HG03280 (cell line): Measurements from ENCODE around the gene CFAP52.
"Not testable (repeated sequence)": the region's sequence is repeated elsewhere in the genome, so short reads cannot be mapped to it uniquely, and the experiment has no call there.

ENCODE experiments used
- ATAC-seq: cut with Tn5 transposase; IDR thresholded peaks from one replicate; pipeline ENCODE4 v1.9.1; 2021; ENCODE audit warnings: mild to moderate bottlenecking, moderate library complexity; ENCODE audit not compliant: unreplicated experiment

The CFAP52 gene

DNA sequence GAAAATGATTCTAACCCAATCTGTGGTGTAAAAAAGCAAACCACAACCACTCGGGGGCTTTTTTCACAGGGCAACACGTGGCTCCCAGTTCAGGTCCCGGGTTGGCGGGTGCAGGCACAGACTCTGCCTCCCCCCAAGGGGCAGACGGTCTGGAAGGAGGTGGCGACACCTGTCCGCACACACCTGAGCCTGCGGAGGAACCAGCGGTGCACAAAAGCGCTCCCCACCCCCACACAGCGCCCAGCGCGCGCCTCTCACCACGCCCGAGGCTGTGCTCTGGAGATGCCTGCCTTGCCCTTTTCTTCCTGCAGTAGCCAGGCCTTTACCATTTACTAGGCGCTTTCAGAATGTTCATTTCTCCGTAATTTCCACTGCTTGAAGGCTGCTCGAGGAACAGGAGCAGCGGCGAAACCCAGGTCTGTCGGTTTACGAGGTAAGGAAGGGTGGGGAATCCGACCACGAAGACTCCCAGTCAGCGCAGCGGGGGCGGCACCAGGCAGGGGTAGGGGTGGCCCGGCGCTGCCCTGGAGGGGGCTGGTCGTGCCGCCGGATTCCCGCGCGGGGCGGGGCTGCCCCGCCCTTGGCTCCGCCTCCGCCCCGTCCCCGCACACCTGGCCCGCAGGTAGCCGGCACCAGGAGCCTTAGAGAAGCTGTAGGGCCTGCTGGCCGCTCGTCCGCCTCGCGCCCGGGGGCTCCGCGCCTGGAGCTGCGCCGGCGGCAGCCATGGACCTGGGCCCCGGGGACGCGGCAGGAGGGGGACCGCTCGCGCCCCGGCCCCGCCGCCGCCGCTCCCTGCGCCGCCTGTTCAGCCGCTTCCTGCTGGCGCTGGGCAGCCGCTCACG lies 68.7 kb downstream of the CFAP52 start, which contains the start of gene USP43:
TSS of gene USP43 (plus strand) at position 608 of the 842 bp plus-strand sequence. CDS start at position 724, 116 bp downstream.
- ATAC-seq: no peak

- no peak for ATAC-seq
These were observed 69.6 kb downstream of the CFAP52 start for GRCh38 chr17:9645851-9646545.

DNA sequence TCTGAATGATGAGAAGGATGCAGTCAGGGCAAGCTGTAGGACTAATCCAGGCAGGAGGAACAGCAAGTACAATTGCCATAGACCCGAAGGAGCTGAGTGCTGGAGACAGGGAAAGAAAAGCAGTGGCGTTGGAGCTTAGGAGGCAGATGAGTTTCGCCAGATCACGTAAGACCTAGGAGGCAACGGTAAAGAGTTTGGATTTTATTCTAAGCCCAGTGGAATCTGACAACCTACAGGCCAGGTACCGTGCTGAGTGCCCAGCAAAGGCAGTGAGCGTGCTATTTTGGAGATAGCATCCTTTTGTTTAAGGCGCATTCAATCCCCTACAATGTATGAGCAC lies 70.1 kb downstream of the CFAP52 start:
- no peak for ATAC-seq

DNA sequence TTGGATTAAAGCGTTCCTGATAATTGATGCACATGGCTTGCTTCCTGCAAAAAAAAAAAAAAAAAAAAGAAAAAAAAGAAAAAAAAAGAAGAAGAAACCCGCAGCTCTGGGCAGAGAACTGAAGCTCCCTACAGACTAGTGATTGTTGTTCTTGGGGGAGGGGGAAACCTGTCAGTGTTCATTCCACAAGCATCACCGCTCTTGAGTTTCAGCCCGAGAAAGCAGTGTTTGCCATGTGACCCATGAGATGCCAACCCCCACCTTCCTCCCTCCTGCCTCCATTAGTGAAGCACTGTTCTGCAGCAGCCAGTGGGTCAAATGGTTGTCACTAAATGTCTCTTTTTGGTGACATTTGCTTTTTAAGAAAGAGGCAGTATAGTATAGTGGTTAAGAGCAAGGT lies 70.6 kb downstream of the CFAP52 start:
- no peak for ATAC-seq

DNA sequence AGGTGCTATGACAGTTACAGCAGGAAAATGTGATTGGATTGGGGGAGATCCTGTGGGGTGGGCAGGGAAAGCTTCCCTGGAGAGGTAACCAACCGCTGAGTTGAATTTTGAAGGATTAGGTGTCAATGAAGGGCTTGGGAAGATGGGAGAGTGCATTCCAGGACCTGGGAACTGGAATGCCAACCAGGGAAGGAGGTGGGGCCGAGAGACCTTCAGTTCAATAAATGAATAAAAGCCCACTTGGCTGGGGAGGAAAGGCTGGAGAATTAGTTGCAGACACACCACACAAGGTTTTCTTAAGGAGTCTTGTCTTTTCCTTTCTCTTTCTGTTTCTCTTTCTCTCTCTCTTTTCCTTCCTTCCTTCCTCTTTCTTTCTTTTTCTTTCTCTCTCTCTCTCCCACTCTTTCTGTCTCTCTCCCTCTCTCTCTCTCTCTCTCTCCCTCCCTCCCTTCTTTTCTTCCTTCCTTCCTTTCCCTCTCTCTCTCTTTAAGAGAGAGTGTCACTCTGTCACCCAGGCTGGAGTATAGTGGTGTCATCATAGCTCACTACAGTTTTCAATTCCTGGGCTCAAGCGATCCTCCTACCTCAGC lies 72.2 kb downstream of the CFAP52 start:
- no peak for ATAC-seq

- ATAC-seq: no peak
These were observed 82.3 kb downstream of the CFAP52 start for GRCh38 chr17:9658593-9659211.

- no peak for ATAC-seq
These were observed 84.6 kb downstream of the CFAP52 start for GRCh38 chr17:9661027-9661426.

GRCh38 chr17:9663511-9663910 lies 87.1 kb downstream of the CFAP52 start:
- ATAC-seq: not testable (repeated sequence)

DNA sequence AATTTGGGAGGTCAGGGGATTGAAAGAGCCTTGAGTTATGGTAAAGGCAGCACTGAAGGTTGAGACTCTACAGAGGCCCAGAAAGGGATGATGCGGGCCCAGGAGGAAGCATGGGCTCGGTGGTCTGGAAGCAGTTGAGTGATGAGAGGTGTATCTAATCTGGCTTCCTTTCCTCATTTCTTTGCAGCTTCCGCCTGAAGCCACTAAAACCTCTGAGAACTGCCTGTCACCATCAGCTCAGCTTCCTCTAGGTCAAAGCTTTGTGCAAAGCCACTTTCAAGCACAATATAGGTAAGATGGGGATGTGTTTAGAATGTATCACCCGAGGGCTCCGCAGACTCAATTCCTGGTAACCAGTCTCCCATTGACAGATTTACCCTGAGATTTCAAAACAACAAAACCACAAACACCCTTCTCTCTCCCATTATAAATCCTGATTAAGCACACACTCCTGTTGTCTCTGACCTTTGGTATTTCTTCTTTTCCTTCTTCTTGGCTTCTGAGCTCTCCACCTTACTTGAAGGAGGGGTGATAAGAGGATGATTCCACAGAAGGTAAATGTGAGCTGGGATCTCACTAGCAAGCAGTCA lies 90.1 kb downstream of the CFAP52 start:
- ATAC-seq: no peak

- ATAC-seq: no peak
These were observed 92.1 kb downstream of the CFAP52 start for GRCh38 chr17:9668517-9668916.

DNA sequence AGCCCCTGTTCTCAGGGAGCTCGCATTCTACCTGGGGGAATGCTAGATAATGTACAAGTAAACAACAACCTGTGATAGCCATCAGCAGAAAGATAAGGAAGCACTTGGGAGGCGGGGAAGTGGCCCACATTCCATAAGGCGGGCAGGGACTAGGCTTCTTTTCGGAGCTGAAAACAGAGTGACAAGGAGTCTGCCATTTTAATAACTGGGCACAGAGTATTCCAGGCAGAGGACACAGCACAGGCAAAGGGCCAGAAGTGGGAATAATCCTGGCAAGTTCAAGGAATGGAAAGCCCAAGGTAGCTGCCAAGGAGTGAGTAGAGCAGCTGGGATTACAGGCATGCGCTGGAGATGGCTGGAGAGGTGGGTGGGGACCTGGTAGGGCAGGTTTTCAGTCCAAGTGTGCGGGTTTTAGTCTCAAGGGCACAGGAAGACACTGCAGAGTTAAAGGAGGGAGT lies 93.1 kb downstream of the CFAP52 start:
- ATAC-seq: no peak

DNA sequence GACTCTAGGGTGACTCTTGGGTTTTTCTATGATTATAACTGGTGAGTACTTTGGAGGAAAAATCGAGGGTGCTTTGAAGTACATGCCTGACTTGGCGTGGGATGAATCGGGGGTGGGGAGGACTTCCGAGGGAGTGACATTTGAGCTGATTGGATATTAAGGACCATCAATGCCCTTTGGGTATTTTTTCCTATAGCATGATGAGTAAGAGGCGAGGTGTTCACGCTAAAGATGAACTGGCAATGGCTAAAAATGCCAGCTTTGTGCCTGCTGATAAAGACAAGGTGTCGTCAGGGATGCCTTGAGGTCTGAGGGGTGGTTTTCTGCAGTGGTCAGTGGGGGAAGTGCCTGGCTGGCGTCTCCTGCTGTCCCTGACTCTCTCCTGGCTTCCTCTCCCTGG lies 94.2 kb downstream of the CFAP52 start:
- ATAC-seq: no peak

DNA sequence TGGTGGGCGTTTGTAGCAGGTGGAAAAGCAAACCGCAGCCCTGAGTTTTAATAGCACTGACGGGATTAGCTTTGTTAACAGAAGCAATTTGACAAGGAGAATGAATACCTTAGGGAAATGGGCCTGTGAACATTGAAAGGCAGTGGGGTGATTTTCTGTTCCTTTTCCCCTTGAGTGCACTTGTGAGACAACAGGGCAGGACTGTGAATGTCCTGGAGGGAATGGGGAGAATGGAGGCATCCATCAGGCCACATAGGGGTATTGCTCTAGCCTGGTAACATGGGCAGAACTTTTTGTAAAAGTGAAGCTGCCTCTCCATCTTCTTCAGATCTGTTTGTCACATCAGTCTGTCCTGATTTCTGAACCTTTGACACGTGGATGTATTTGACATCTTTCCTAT lies 95.1 kb downstream of the CFAP52 start:
- no peak for ATAC-seq

GRCh38 chr17:9672266-9672665 lies 95.8 kb downstream of the CFAP52 start:
- ATAC-seq: no peak

DNA sequence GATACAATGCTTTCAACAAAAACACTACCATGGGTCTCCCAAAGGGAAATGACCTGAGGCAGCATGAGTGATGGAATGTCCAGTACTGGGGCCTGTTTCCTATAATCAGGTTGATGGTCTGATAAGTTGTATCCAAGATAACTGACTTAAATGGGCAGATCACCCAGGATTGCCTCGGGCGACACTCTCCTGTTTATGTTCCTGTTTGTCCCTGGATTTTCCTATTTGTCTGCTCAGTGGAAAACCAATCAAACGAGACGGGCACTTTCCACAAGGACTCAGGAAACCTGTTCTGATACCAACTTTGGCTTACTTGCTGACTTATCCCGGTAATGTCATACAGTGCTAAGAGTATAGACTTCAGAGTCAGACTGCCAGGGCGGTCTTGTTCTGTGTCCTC lies 96.2 kb downstream of the CFAP52 start:
- no peak for ATAC-seq

DNA sequence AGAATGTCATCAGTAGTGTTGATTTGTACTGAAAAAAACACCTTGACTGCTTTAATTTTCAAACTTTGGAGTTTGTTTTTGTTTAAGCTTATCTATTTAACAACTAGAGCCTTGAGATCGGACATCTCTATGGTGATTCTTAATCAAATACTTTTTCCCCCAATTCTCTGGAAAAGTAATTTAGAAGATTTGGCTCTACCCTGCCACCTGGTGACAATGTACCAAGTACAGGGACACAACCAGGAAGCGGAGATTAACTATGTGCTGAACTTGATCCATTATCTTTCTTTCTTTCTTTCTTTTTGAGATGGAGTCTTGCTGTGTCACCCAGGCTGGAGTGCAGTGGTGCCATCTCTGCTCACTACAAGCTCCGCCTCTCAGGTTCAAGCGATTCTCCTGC lies 99.6 kb downstream of the CFAP52 start:
- no peak for ATAC-seq

- ATAC-seq: no peak
These were observed 100.4 kb downstream of the CFAP52 start for GRCh38 chr17:9676820-9677310.

GRCh38 chr17:9677411-9677810 lies 101.0 kb downstream of the CFAP52 start:
- ATAC-seq: no peak

GRCh38 chr17:9677896-9678295 lies 101.5 kb downstream of the CFAP52 start:
- no peak for ATAC-seq

DNA sequence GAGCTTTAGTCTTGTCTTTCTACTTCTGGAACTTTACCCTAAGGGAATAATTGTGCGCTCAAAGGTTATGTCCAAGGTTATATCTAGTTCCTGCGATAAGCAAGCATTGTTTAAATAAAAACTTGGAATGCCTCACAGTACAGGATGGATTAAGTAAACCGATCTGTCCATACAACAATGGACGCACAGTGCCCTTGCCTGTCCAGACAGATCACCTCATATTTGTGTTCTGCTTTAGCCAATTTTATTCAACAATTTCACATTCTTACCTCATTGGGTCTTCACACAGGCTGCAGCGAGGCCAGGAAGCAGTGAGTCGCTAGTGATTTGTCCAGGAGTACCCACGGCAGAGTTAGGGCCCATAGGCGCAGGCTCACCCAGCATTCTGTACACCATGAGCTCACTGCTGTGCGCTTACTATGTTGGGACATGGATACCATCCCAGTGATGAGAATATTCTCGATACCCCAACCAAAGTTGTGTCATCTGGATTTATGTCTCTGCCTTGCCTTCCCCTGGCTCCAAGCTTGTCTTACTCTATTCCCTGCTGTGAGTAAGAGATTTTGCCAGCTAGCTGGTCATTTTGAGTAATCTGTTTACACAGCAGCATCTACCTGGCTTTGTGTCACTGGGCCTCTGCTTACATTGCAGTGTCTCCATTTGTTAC lies 108.6 kb downstream of the CFAP52 start:
- no peak for ATAC-seq
